Esophagus squamous epithelium (tissue), 5 donors: ENCODE data around the gene GPR158. TPM values are rescaled to one million over a fixed set of nuclear protein-coding genes. Genes with fewer than 3 reads are reported as not detected.

Source experiments
- DNase-seq: peaks from one replicate; lab custom pipeline; 2025; lab: John Stamatoyannopoulos, UW
- H3K27ac ChIP-seq, 4 donors: fragments of 200-600 bp; sonication (generic); one replicate each; pipeline ENCODE4 v1.5.1; 2016 to 2019; ENCODE audit warnings: mild to moderate bottlenecking in 1 of 4
- H3K27me3 ChIP-seq, 4 donors: fragments of 200-600 bp; sonication (generic); 1 replicate in 3 of 4; 2 replicates in 1 of 4; pipeline versions ENCODE4 v1.5.1 to v1.6.0; 2017 to 2021; ENCODE audit warnings: antibody characterized with exemption in 1 of 4
- H3K36me3 ChIP-seq, 3 donors: fragments of 200-600 bp; sonication (generic); one replicate each; pipeline ENCODE4 v1.5.1; 2016 to 2019
- H3K4me1 ChIP-seq, 3 donors: fragments of 200-600 bp; sonication (generic); one replicate each; pipeline ENCODE4 v1.5.1; 2017 to 2019
- H3K4me3 ChIP-seq, 4 donors: fragments of 200-600 bp; sonication (generic); 1 replicate in 3 of 4; 2 replicates in 1 of 4; pipeline ENCODE4 v1.5.1; 2016 to 2019; ENCODE audit warnings: mild to moderate bottlenecking in 2 of 4, moderate library complexity in 1 of 4
- H3K9me3 ChIP-seq, 3 donors: fragments of 200-600 bp; sonication (generic); one replicate each; pipeline ENCODE4 v1.5.1; 2016 to 2019
- POLR2A ChIP-seq, 4 donors: fragments of 450-650 bp; IDR thresholded peaks; one replicate each; pipeline ENCODE4 v1.6.1; 2017; ENCODE audit warnings: antibody characterized with exemption in 4 of 4, mild to moderate bottlenecking in 4 of 4, moderate library complexity in 3 of 4
- WGBS, 2 donors: methylation state at CpG; one replicate each; pipeline ENCODE4 v1.1.5; 2018; 5-methylcytosine and 5-hydroxymethylcytosine counted together
- intact Hi-C: fragments of 100-400 bp; cut with DNase I; formaldehyde crosslinking; loops from one replicate; pipeline ENCODE4 v1.15.0; 2022
- total RNA-seq, 4 donors: library from RNA; depleted of rRNA; stranded (reverse); fragments of >200 nt; gene quantifications; one replicate each; pipeline ENCODE4 v1.1.0, GENCODE V29; 2016
- TF ChIP-seq, protein P1 (sequence below), 6 experiments: fragments of 450-650 bp in 4 of 6; fragments of 200-600 bp in 2 of 6; sonication (generic) in 2 of 6; IDR thresholded peaks; one replicate each; pipeline ENCODE4 v1.5.1; 2016 to 2019; ENCODE audit warnings: antibody characterized with exemption in 6 of 6, mild to moderate bottlenecking in 4 of 6, moderate library complexity in 4 of 6
- donor health status: DM: yes; HTN: yes; CAD: no.

The GPR158 gene
- total RNA-seq, 4 donors from 2014 or later = not detected

DNA sequence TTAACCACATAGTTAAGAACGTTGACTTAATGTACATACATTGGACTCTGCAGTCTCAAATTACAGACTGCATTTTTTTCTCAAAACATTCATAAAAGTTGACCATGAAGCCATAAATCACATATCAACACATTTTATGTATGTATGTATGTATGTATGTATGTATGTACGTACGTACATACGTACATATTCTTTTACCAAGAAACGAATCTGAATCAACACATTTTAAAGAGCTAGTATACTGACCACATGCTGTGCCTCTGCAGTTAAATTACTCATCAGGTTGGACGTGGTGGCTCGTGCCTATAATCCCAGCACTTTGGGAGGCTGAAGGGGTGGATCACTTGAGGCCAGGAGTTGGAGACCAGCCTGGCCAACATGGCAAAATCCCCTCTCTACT lies 105.8 kb downstream of the GPR158 start:
- Histone ChIP-seq H3K4me1 (no peaks in the 10 kb centered on the region), H3K36me3 (no peaks in the 10 kb centered on the region), H3K4me3 (no peak overlapping the region), H3K9me3 (peaks cover 0 to 9% (median 5%) of the 10 kb centered on the region in 3 donors), H3K27ac (no peak overlapping the region), H3K27me3 (no peaks in the 10 kb centered on the region)
- no peak for TF ChIP-seq POLR2A (IDR thresholded peaks at IDR 0.05)
- TF ChIP-seq, protein P1, sequence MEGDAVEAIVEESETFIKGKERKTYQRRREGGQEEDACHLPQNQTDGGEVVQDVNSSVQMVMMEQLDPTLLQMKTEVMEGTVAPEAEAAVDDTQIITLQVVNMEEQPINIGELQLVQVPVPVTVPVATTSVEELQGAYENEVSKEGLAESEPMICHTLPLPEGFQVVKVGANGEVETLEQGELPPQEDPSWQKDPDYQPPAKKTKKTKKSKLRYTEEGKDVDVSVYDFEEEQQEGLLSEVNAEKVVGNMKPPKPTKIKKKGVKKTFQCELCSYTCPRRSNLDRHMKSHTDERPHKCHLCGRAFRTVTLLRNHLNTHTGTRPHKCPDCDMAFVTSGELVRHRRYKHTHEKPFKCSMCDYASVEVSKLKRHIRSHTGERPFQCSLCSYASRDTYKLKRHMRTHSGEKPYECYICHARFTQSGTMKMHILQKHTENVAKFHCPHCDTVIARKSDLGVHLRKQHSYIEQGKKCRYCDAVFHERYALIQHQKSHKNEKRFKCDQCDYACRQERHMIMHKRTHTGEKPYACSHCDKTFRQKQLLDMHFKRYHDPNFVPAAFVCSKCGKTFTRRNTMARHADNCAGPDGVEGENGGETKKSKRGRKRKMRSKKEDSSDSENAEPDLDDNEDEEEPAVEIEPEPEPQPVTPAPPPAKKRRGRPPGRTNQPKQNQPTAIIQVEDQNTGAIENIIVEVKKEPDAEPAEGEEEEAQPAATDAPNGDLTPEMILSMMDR (IDR thresholded peaks at IDR 0.05) = no peak
- 64 to 74% methylated on average over 7 of the region's 7 CpGs for WGBS, 2 donors
- no peak for DNase-seq
- intact Hi-C loops = no loop called here

DNA sequence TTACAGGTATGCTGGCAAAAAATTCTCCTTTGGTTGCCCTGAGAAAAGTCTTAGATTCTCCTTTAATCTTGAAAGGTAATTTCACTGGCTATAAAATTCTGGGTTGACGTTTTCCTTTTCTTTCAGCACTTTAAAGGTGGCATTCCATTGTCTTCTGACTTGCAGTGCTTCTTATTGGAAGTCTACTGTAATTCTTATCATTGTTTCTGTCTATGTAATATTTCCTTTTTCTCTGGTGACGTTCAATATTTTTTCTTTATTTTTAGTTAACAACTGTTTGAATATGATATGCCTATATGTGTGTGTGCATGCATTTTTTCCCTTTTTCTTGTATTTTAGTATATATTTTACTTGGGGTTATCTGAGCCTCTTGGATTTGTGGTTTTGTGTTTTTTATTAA lies 111.0 kb downstream of the GPR158 start:
- Histone ChIP-seq H3K9me3 (peaks cover 0 to 5% (median 0%) of the 10 kb centered on the region in 3 donors), H3K36me3 (no peaks in the 10 kb centered on the region), H3K27me3 (no peaks in the 10 kb centered on the region), H3K27ac (no peak overlapping the region), H3K4me3 (no peak overlapping the region), H3K4me1 (no peaks in the 10 kb centered on the region)
- TF ChIP-seq, protein P1 (IDR thresholded peaks at IDR 0.05) = no peak
- TF ChIP-seq POLR2A (IDR thresholded peaks at IDR 0.05) = no peak
- no peak for DNase-seq
- 62 to 63% methylated on average over 2 of the region's 2 CpGs for WGBS, 2 donors
- intact Hi-C loops = no loop called here

DNA sequence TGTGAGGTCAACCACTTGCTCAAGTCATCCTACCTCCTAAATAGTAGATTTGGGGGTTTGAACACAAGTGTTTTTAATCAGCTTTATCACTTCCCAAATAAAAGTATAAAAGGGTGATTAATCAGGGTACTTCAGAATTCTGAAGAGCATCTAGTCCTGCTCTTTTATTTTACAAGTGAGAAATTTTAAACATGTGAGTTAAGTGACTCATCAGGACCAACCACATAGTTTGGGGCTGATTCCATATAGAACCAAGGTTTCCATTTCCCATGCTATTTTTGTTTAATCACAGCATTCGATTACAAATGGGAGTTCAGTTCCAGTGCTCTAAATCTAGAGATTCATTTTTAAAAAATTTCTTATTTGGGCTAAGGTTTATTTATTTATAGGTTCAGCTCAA lies 113.4 kb downstream of the GPR158 start:
- intact Hi-C loops = no loop called here
- Histone ChIP-seq H3K4me3 (no peak overlapping the region), H3K27me3 (no peaks in the 10 kb centered on the region), H3K36me3 (no peaks in the 10 kb centered on the region), H3K27ac (no peak overlapping the region), H3K4me1 (no peaks in the 10 kb centered on the region), H3K9me3 (peaks cover 0 to 5% (median 0%) of the 10 kb centered on the region in 3 donors)
- WGBS, 2 donors = 68 to 78% methylated on average over 1 of the region's 1 CpG
- no peak for TF ChIP-seq POLR2A (IDR thresholded peaks at IDR 0.05)
- TF ChIP-seq, protein P1 (IDR thresholded peaks at IDR 0.05) = no peak
- no peak for DNase-seq

DNA sequence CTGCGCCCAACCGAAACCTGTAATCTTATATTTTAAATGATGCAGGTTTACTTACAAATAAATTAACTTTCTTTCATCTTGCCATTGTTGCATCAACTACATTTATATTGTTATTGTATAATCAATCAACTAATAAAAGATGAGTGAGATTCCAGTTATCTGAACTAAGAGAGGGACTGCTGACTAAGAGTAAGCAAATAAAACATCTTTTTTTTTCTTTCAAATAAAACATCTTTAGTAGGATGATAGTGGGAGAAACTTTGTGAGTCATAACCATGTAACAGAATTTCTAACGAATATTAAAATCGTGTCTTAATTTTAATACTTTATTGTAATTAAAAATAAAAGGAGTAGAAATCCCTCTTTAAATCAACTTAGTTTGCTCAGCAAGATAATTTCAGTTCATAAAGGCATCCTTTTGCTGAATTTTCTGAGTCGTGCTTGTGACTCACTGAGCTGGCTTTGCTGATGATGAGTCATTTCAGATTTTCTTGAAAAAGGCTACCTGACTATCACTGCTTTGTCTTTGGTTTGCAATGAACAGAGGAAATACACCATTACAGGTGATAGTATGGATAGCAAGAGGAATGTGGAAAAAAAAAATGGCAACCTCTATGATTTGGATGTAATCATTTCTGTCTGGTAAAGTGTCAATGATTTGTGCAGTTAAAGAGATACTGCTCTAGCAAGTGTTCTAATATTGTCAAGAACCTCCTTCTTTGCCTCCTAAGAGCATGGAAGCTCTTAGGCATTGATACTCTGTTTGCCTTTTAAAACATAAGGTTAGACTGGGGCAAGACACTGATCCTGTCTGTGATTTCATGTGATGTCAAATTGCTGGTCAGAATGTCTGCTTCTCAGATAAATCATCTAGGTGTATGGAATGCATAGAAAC lies 119.5 kb downstream of the GPR158 start:
- Histone ChIP-seq H3K4me3 (no peak overlapping the region), H3K27me3 (no peaks in the 10 kb centered on the region), H3K9me3 (no peaks in the 10 kb centered on the region), H3K36me3 (no peaks in the 10 kb centered on the region), H3K4me1 (no peaks in the 10 kb centered on the region), H3K27ac (no peak overlapping the region)
- intact Hi-C loops = no loop called here
- TF ChIP-seq, protein P1 (IDR thresholded peaks at IDR 0.05) = no peak
- no peak for TF ChIP-seq POLR2A (IDR thresholded peaks at IDR 0.05)
- 43 to 61% methylated on average over 5 of the region's 5 CpGs for WGBS, 2 donors
- no peak for DNase-seq

DNA sequence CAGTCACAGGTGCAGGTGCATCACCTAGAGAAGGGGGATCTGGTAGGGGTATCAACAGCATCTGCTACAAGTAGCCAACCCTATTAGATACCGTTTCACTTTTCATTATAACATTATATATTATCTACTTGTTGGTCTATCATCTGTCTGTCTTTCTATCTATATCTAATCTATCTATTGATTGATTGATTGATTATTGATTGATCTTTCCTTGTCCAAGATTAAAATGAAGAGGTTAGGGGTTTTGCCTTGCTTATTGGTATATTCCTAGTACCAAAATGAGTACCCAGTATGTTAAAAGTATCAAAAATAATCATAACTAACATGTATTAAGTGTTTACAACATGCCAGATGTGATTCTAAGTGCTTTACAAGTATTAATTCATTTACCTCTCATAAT lies 121.5 kb downstream of the GPR158 start:
- Histone ChIP-seq H3K36me3 (no peaks in the 10 kb centered on the region), H3K9me3 (no peaks in the 10 kb centered on the region), H3K27me3 (no peaks in the 10 kb centered on the region), H3K27ac (no peak overlapping the region), H3K4me1 (no peaks in the 10 kb centered on the region), H3K4me3 (no peak overlapping the region)
- TF ChIP-seq POLR2A (IDR thresholded peaks at IDR 0.05) = no peak
- TF ChIP-seq, protein P1 (IDR thresholded peaks at IDR 0.05) = no peak
- no peak for DNase-seq
- 65 to 75% methylated on average over 1 of the region's 1 CpG for WGBS, 2 donors
- intact Hi-C loops = no loop called here
